ENCODE data around the gene PLCB1.
"Not testable (repeated sequence)": the region's sequence is repeated elsewhere in the genome, so short reads cannot be mapped to it uniquely, and the experiment has no call there.

Gene PLCB1

GRCh38 chr20:8635837-8636236 lies 503.8 kb downstream of the PLCB1 start:
- no peaks in the 10 kb centered on the region for H3K4me1 ChIP-seq (ENCODE audit: insufficient read depth, low read length)
- no peaks in the 10 kb centered on the region for H3K27me3 ChIP-seq (ENCODE audit: insufficient read depth, low read length)
- no peak overlapping the region for H3K4me3 ChIP-seq (ENCODE audit: low read length)
- no peaks in the 10 kb centered on the region for H3K9me3 ChIP-seq (ENCODE audit: insufficient read depth, low read depth, low read length)
- no peak overlapping the region for H3K9ac ChIP-seq (ENCODE audit: low read depth, low read length)
- H3K27ac ChIP-seq (ENCODE audit: low read length): no peak overlapping the region
- no peaks in the 10 kb centered on the region for H3K36me3 ChIP-seq (ENCODE audit: insufficient read depth, low read depth, low read length)

DNA sequence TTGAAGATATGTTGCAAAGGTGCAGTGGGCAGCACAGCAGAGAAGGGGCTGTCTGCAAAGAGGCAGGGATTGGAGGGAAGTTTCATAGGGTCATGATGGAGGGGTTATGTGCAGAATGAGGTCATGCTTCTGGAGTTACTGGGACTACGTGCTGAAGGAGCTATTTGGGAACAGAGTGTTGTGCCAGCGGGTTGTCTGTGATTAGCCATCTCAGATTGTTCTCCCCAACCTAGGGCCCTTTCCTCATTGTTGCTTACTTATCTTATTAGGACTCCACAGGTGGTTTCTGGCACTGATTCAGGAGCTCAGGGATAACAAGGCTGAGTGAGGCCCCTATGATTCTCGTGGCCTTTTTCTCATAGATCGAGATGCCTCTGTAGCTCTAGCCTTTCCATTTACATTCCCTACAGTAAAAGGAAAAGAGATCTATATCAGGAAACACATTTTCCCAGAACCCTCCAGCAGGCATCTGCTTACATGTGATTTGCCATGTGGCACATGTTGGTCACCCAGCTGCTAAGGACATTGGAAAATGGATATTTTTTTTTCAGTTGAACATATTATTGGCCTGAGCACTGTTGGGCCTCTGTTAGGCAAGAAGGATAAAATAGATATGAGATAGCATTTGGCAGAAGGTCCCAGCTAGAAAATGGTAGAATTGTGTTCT lies 507.2 kb downstream of the PLCB1 start:
- Histone ChIP-seq H3K27ac (ENCODE audit: low read length) (no peak overlapping the region), H3K27me3 (ENCODE audit: insufficient read depth, low read length) (no peaks in the 10 kb centered on the region), H3K36me3 (ENCODE audit: insufficient read depth, low read depth, low read length) (no peaks in the 10 kb centered on the region), H3K4me1 (ENCODE audit: insufficient read depth, low read length) (no peaks in the 10 kb centered on the region), H3K9me3 (ENCODE audit: insufficient read depth, low read depth, low read length) (no peaks in the 10 kb centered on the region), H3K4me3 (ENCODE audit: low read length) (no peak overlapping the region), H3K9ac (ENCODE audit: low read depth, low read length) (no peak overlapping the region)

- Histone ChIP-seq H3K9ac (ENCODE audit: low read depth, low read length) (no peak overlapping the region), H3K27me3 (ENCODE audit: insufficient read depth, low read length) (no peaks in the 10 kb centered on the region), H3K9me3 (ENCODE audit: insufficient read depth, low read depth, low read length) (no peaks in the 10 kb centered on the region), H3K27ac (ENCODE audit: low read length) (no peak overlapping the region), H3K4me3 (ENCODE audit: low read length) (no peak overlapping the region), H3K36me3 (ENCODE audit: insufficient read depth, low read depth, low read length) (no peaks in the 10 kb centered on the region), H3K4me1 (ENCODE audit: insufficient read depth, low read length) (no peaks in the 10 kb centered on the region)
Observed at GRCh38 chr20:8640461-8640860, 508.4 kb downstream of the PLCB1 start.

DNA sequence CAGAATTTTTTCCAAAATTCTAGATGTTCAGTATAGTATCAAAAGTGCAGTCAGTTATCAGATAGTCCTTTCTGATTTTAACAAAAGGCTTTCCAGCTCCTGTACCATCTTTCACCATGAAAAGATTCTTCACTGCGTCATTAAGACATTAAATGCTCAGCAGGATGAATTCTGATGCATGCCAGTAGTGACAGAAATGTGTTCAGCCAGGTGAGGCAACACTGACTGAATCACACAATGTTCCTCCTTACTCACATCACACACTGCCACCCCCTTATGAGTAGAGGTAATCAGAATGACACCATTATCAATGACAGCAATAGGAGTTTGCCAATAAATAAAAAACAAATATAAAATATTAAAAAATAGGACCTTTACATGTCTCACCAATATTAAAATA lies 510.2 kb downstream of the PLCB1 start:
- no peak overlapping the region for H3K27ac ChIP-seq (ENCODE audit: low read length)
- no peaks in the 10 kb centered on the region for H3K9me3 ChIP-seq (ENCODE audit: insufficient read depth, low read depth, low read length)
- H3K36me3 ChIP-seq (ENCODE audit: insufficient read depth, low read depth, low read length): no peaks in the 10 kb centered on the region
- no peak overlapping the region for H3K9ac ChIP-seq (ENCODE audit: low read depth, low read length)
- H3K4me3 ChIP-seq (ENCODE audit: low read length): no peak overlapping the region
- no peaks in the 10 kb centered on the region for H3K4me1 ChIP-seq (ENCODE audit: insufficient read depth, low read length)
- no peaks in the 10 kb centered on the region for H3K27me3 ChIP-seq (ENCODE audit: insufficient read depth, low read length)

DNA sequence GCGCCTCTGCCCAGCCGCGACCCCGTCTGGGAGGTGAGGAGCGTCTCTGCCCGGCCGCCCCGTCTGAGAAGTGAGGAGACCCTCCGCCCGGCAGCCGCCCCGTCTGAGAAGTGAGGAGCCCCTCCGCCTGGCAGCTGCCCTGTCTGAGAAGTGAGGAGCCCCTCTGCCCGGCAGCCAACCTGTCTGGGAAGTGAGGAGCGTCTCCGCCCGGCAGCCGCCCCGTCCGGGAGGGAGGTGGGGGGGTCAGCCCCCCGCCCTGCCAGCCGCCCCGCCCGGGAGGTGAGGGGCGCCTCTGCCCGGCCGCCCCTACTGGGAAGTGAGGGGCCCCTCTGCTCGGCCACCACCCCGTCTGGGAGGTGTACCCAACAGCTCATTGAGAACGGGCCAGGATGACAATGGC lies 512.4 kb downstream of the PLCB1 start:
- H3K9me3 ChIP-seq (ENCODE audit: insufficient read depth, low read depth, low read length); H3K36me3 ChIP-seq (ENCODE audit: insufficient read depth, low read depth, low read length); H3K27ac ChIP-seq (ENCODE audit: low read length); H3K4me3 ChIP-seq (ENCODE audit: low read length); H3K4me1 ChIP-seq (ENCODE audit: insufficient read depth, low read length); H3K9ac ChIP-seq (ENCODE audit: low read depth, low read length); H3K27me3 ChIP-seq (ENCODE audit: insufficient read depth, low read length): not testable (repeated sequence)

DNA sequence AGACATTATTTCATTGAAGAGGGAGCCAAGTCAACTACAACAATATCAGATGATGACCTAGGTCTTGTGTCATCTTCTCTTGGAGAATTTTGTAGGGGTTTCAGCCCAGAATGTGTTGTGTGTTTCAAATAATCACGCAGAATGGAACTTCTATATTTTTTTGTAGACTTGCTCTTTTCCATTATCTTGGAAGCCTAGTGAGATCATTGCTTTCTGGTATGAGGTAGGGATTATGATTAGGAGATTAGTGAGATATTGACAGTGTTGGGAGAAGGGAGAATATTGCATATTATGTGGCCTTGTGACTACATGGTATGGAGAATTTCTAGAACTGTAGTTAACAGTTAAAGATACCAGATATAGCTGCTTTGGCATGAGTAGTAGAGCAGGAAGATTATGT lies 513.3 kb downstream of the PLCB1 start:
- H3K4me3 ChIP-seq (ENCODE audit: low read length): no peak overlapping the region
- no peak overlapping the region for H3K9ac ChIP-seq (ENCODE audit: low read depth, low read length)
- H3K9me3 ChIP-seq (ENCODE audit: insufficient read depth, low read depth, low read length): no peaks in the 10 kb centered on the region
- no peaks in the 10 kb centered on the region for H3K27me3 ChIP-seq (ENCODE audit: insufficient read depth, low read length)
- no peak overlapping the region for H3K27ac ChIP-seq (ENCODE audit: low read length)
- H3K36me3 ChIP-seq (ENCODE audit: insufficient read depth, low read depth, low read length): 0 out of 2 replicates have a peak, but pooled peaks cover 3% of the 10 kb centered on the region
- no peaks in the 10 kb centered on the region for H3K4me1 ChIP-seq (ENCODE audit: insufficient read depth, low read length)

- 0 out of 2 replicates have a peak, but pooled peaks cover 3% of the 10 kb centered on the region for H3K36me3 ChIP-seq (ENCODE audit: insufficient read depth, low read depth, low read length)
- H3K27ac ChIP-seq (ENCODE audit: low read length): no peak overlapping the region
- H3K4me3 ChIP-seq (ENCODE audit: low read length): no peak overlapping the region
- no peak overlapping the region for H3K9ac ChIP-seq (ENCODE audit: low read depth, low read length)
- H3K9me3 ChIP-seq (ENCODE audit: insufficient read depth, low read depth, low read length): no peaks in the 10 kb centered on the region
- H3K27me3 ChIP-seq (ENCODE audit: insufficient read depth, low read length): no peaks in the 10 kb centered on the region
- H3K4me1 ChIP-seq (ENCODE audit: insufficient read depth, low read length): no peaks in the 10 kb centered on the region
Observed at GRCh38 chr20:8646033-8646441, 514.0 kb downstream of the PLCB1 start.

DNA sequence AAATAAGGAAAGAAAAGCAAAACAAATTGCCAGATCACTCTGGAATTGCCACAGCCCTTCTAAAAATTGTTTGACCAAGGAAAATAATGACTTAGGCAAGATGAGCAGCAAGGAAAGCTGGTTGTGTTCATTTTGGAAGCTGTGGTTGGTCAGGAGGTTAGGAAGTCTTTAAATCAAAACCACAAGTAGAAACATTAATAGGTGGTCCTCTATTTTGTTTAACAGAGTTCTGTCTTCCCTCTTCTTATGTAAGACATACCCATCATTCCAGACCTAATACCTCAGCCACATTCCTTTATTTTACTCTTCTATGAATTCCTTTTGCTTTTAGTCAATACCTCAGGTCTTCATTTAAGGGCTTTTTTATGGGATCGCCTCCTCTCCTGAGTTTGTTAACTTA lies 514.6 kb downstream of the PLCB1 start:
- Histone ChIP-seq H3K4me3 (ENCODE audit: low read length) (no peak overlapping the region), H3K4me1 (ENCODE audit: insufficient read depth, low read length) (no peaks in the 10 kb centered on the region), H3K36me3 (ENCODE audit: insufficient read depth, low read depth, low read length) (0 out of 2 replicates have a peak, but pooled peaks cover 3% of the 10 kb centered on the region), H3K27me3 (ENCODE audit: insufficient read depth, low read length) (no peaks in the 10 kb centered on the region), H3K9ac (ENCODE audit: low read depth, low read length) (no peak overlapping the region), H3K9me3 (ENCODE audit: insufficient read depth, low read depth, low read length) (no peaks in the 10 kb centered on the region), H3K27ac (ENCODE audit: low read length) (no peak overlapping the region)

GRCh38 chr20:8647961-8648441 lies 515.9 kb downstream of the PLCB1 start:
- Histone ChIP-seq H3K4me1 (ENCODE audit: insufficient read depth, low read length) (no peaks in the 10 kb centered on the region), H3K9ac (ENCODE audit: low read depth, low read length) (no peak overlapping the region)

DNA sequence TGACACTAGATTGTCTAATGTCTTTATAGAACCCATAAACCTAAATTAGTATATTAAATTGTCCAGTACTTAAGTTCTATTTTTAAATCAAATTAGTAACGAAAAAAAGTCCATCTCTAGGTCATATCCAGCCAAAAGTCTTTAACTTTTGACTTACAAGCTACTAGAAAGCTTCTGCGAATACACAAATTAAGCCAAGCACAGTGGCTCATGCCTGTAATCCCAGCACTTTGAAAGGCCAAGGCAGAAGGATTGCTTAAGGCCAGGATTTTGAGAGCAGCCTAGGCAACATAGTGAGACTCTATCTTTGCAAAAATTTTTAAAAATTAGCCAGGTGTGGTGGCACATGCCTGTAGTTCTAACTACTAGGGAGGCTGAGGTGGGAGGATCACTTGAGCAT lies 516.4 kb downstream of the PLCB1 start:
- Histone ChIP-seq H3K9ac (ENCODE audit: low read depth, low read length) (no peak overlapping the region), H3K27me3 (ENCODE audit: insufficient read depth, low read length) (no peaks in the 10 kb centered on the region), H3K36me3 (ENCODE audit: insufficient read depth, low read depth, low read length) (0 out of 2 replicates have a peak, but pooled peaks cover 3% of the 10 kb centered on the region), H3K4me1 (ENCODE audit: insufficient read depth, low read length) (no peaks in the 10 kb centered on the region), H3K9me3 (ENCODE audit: insufficient read depth, low read depth, low read length) (no peaks in the 10 kb centered on the region), H3K27ac (ENCODE audit: low read length) (no peak overlapping the region), H3K4me3 (ENCODE audit: low read length) (no peak overlapping the region)

More at GRCh38 chr20:8647961-8648441, 515.9 kb downstream of the PLCB1 start:
- no peak overlapping the region for H3K4me3 ChIP-seq (ENCODE audit: low read length)
- no peak overlapping the region for H3K27ac ChIP-seq (ENCODE audit: low read length)
- no peaks in the 10 kb centered on the region for H3K27me3 ChIP-seq (ENCODE audit: insufficient read depth, low read length)
- 0 out of 2 replicates have a peak, but pooled peaks cover 3% of the 10 kb centered on the region for H3K36me3 ChIP-seq (ENCODE audit: insufficient read depth, low read depth, low read length)
- H3K9me3 ChIP-seq (ENCODE audit: insufficient read depth, low read depth, low read length): no peaks in the 10 kb centered on the region

DNA sequence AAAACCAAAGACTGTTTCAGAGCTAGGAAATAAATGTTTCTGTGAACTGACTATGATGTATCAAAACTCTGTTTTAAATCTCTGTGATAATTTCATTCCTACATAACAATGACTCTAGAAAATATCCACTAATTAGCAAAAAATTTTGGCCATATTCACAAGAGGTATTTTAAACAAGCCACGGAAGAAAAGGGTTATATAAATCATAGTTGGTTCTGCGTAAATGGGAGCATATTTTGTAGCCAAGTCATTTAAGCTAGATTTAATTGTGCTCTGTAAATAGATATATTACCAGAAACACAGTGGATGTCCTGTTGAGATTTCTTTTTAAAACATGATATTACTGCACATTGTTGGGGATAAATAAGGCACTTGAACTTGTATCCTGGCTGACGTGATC lies 520.3 kb downstream of the PLCB1 start:
- H3K4me3 ChIP-seq (ENCODE audit: low read length): no peak overlapping the region
- no peaks in the 10 kb centered on the region for H3K4me1 ChIP-seq (ENCODE audit: insufficient read depth, low read length)
- 0 out of 2 replicates have a peak, but pooled peaks cover 3% of the 10 kb centered on the region for H3K36me3 ChIP-seq (ENCODE audit: insufficient read depth, low read depth, low read length)
- no peaks in the 10 kb centered on the region for H3K27me3 ChIP-seq (ENCODE audit: insufficient read depth, low read length)
- H3K9ac ChIP-seq (ENCODE audit: low read depth, low read length): no peak overlapping the region
- H3K9me3 ChIP-seq (ENCODE audit: insufficient read depth, low read depth, low read length): no peaks in the 10 kb centered on the region
- H3K27ac ChIP-seq (ENCODE audit: low read length): no peak overlapping the region

DNA sequence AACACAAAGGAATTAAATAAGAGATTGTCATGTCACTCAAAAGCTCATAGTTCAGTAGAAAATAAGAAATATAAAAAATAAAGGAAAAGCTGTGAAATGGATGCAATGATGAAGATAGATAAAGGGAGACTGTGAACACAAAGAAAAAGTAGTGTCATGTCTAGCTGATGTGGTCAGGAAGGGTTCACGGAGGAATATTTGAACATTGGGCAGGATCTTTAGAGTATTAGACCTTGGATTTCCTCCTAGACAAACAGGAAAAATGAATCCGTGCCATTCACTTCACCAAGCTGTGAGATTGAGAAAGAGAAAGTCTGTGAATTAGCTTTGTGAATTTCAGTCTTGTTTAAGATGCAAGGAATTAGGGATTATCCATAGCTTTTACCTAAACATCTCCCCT lies 522.4 kb downstream of the PLCB1 start:
- Histone ChIP-seq H3K27me3 (ENCODE audit: insufficient read depth, low read length) (no peaks in the 10 kb centered on the region), H3K27ac (ENCODE audit: low read length) (no peak overlapping the region), H3K9me3 (ENCODE audit: insufficient read depth, low read depth, low read length) (no peaks in the 10 kb centered on the region), H3K4me1 (ENCODE audit: insufficient read depth, low read length) (no peaks in the 10 kb centered on the region), H3K9ac (ENCODE audit: low read depth, low read length) (no peak overlapping the region), H3K4me3 (ENCODE audit: low read length) (no peak overlapping the region), H3K36me3 (ENCODE audit: insufficient read depth, low read depth, low read length) (0 out of 2 replicates have a peak, but pooled peaks cover 1% of the 10 kb centered on the region)

Measured in iPS-20b (cell line).